Thymus (tissue), 11 donors: ENCODE results near the gene RAI14. TPM values are rescaled to one million over a fixed set of nuclear protein-coding genes. Genes with fewer than 3 reads are reported as not detected.
A peak's percentile ranks its signal among the peaks of the same experiment; 100 is the strongest.

Experiments
- DNase-seq, 9 donors: peaks; one replicate each; pipeline ENCODE4 v3.0.0-alpha.2; 2013; ENCODE audit warnings: low spot score in 9 of 9, low read depth in 6 of 9, missing footprints in 1 of 9
- H3K27ac ChIP-seq, 2 donors: one replicate each; pipeline ENCODE4 v1.5.1; 2013; ENCODE audit warnings: control low read depth in 1 of 2, low read depth in 1 of 2, low read length in 1 of 2, mild to moderate bottlenecking in 1 of 2, moderate library complexity in 1 of 2
- H3K27me3 ChIP-seq, 2 donors: one replicate each; pipeline ENCODE4 v1.5.1; 2013; ENCODE audit warnings: low read length in 1 of 2; ENCODE audit not compliant: control insufficient read depth in 2 of 2, insufficient read depth in 1 of 2
- H3K36me3 ChIP-seq, 2 donors: one replicate each; pipeline ENCODE4 v1.5.1; 2013; ENCODE audit warnings: low read length in 1 of 2, mild to moderate bottlenecking in 1 of 2, moderate library complexity in 1 of 2; ENCODE audit not compliant: control insufficient read depth in 2 of 2, insufficient read depth in 2 of 2
- H3K4me1 ChIP-seq, 2 donors: one replicate each; pipeline ENCODE4 v1.5.1; 2013; ENCODE audit warnings: low read length in 2 of 2; ENCODE audit not compliant: control insufficient read depth in 2 of 2, insufficient read depth in 2 of 2
- H3K4me3 ChIP-seq, 2 donors: one replicate each; pipeline ENCODE4 v1.5.1; 2013; ENCODE audit warnings: low read length in 2 of 2, control low read depth in 1 of 2, mild to moderate bottlenecking in 1 of 2
- H3K9me3 ChIP-seq, 2 donors: one replicate each; pipeline ENCODE4 v1.5.1; 2013; ENCODE audit warnings: low read length in 1 of 2, mild to moderate bottlenecking in 1 of 2; ENCODE audit not compliant: control insufficient read depth in 2 of 2, insufficient read depth in 1 of 2
- WGBS: extraction: QIAGEN DNeasy Blood & Tissue Kit; methylation state at CpG from one replicate; pipeline ENCODE4 v1.1.7; 2013; 5-methylcytosine and 5-hydroxymethylcytosine counted together
- polyA plus RNA-seq: library from polyadenylated mRNA; stranded (reverse); fragments of 200-250 nt; gene quantifications from one replicate; pipeline ENCODE4 v1.2.3, GENCODE V29; 2013
- total RNA-seq: library from RNA; stranded (reverse); fragments of 120-200 nt; gene quantifications from one replicate; pipeline ENCODE4 v1.2.4, GENCODE V29; 2013
- donor health status: healthy.

Gene RAI14
- total and polyA plus RNA-seq, 2 donors = 6.0 to 10.4 TPM

GRCh38 chr5:34618371-34619065, 37.6 kb upstream of the RAI14 start:
- DNase-seq = peak in 1 of 9 donors; percentile 15
- H3K4me3 ChIP-seq = no peak overlapping the region
- no peaks in the 10 kb centered on the region for H3K4me1 ChIP-seq
- H3K27ac ChIP-seq = no peak overlapping the region
- H3K27me3 ChIP-seq = no peaks in the 10 kb centered on the region
- 93% methylated on average over 4 of the region's 4 CpGs for WGBS
- H3K36me3 ChIP-seq = no peaks in the 10 kb centered on the region
- no peaks in the 10 kb centered on the region for H3K9me3 ChIP-seq

GRCh38 chr5:34620185-34620584, 35.9 kb upstream of the RAI14 start:
- 98% methylated on average over 5 of the region's 5 CpGs for WGBS
- no peak overlapping the region for H3K27ac ChIP-seq

GRCh38 chr5:34621277-34622097, 34.6 kb upstream of the RAI14 start:
- Histone ChIP-seq H3K36me3 (no peaks in the 10 kb centered on the region), H3K4me3 (no peak overlapping the region), H3K4me1 (no peaks in the 10 kb centered on the region), H3K27me3 (no peaks in the 10 kb centered on the region), H3K27ac (peak overlapping the region; percentile 25 to 67), H3K9me3 (no peaks in the 10 kb centered on the region)
- no peak for DNase-seq
- 78% methylated on average over 5 of the region's 5 CpGs for WGBS

More at GRCh38 chr5:34620185-34620584, 35.9 kb upstream of the RAI14 start:
- no peaks in the 10 kb centered on the region for H3K27me3 ChIP-seq
- H3K9me3 ChIP-seq = no peaks in the 10 kb centered on the region
- H3K4me1 ChIP-seq = no peaks in the 10 kb centered on the region
- no peaks in the 10 kb centered on the region for H3K36me3 ChIP-seq
- no peak for DNase-seq
- H3K4me3 ChIP-seq = no peak overlapping the region

GRCh38 chr5:34622098-34622400, 34.1 kb upstream of the RAI14 start:
- no peak for DNase-seq
- no peak overlapping the region for H3K4me3 ChIP-seq
- no peaks in the 10 kb centered on the region for H3K36me3 ChIP-seq
- no peaks in the 10 kb centered on the region for H3K4me1 ChIP-seq
- no peaks in the 10 kb centered on the region for H3K9me3 ChIP-seq
- WGBS = 89% methylated on average over 1 of the region's 1 CpG
- no peak overlapping the region for H3K27ac ChIP-seq
- H3K27me3 ChIP-seq = no peaks in the 10 kb centered on the region

- DNase-seq = no peak
- no peaks in the 10 kb centered on the region for H3K4me1 ChIP-seq
- no peak overlapping the region for H3K4me3 ChIP-seq
- H3K27me3 ChIP-seq = no peaks in the 10 kb centered on the region
- no peaks in the 10 kb centered on the region for H3K36me3 ChIP-seq
- no peak overlapping the region for H3K27ac ChIP-seq
- no peaks in the 10 kb centered on the region for H3K9me3 ChIP-seq
- 96% methylated on average over 3 of the region's 3 CpGs for whole genome bisulfite sequencing
Measured at GRCh38 chr5:34624691-34625090, 31.4 kb upstream of the RAI14 start.

- no peaks in the 10 kb centered on the region for H3K9me3 ChIP-seq
- H3K4me1 ChIP-seq = no peaks in the 10 kb centered on the region
- H3K27ac ChIP-seq = no peak overlapping the region
- WGBS = 89% methylated on average over 1 of the region's 1 CpG
- no peaks in the 10 kb centered on the region for H3K36me3 ChIP-seq
- H3K27me3 ChIP-seq = no peaks in the 10 kb centered on the region
- no peak for DNase-seq
- H3K4me3 ChIP-seq = no peak overlapping the region
Measured at GRCh38 chr5:34625246-34625645, 30.9 kb upstream of the RAI14 start.

GRCh38 chr5:34626036-34626435, 30.1 kb upstream of the RAI14 start:
- Histone ChIP-seq H3K9me3 (no peaks in the 10 kb centered on the region), H3K36me3 (no peaks in the 10 kb centered on the region), H3K27ac (no peak overlapping the region), H3K27me3 (no peaks in the 10 kb centered on the region), H3K4me1 (no peaks in the 10 kb centered on the region), H3K4me3 (no peak overlapping the region)
- WGBS = 66% methylated on average over 6 of the region's 6 CpGs
- no peak for DNase-seq

- Histone ChIP-seq H3K27me3 (no peaks in the 10 kb centered on the region), H3K27ac (no peak overlapping the region), H3K9me3 (no peaks in the 10 kb centered on the region), H3K4me1 (no peaks in the 10 kb centered on the region), H3K36me3 (no peaks in the 10 kb centered on the region), H3K4me3 (no peak overlapping the region)
- no peak for DNase-seq
- WGBS = 78% methylated on average over 5 of the region's 5 CpGs
Measured at GRCh38 chr5:34626751-34627150, 29.4 kb upstream of the RAI14 start.

GRCh38 chr5:34627794-34628193, 28.3 kb upstream of the RAI14 start:
- Histone ChIP-seq H3K36me3 (no peaks in the 10 kb centered on the region), H3K4me3 (no peak overlapping the region), H3K27ac (no peak overlapping the region), H3K4me1 (no peaks in the 10 kb centered on the region), H3K27me3 (no peaks in the 10 kb centered on the region), H3K9me3 (no peaks in the 10 kb centered on the region)
- 79% methylated on average over 1 of the region's 1 CpG for WGBS
- no peak for DNase-seq
